Measurements from ENCODE around the gene SPTY2D1.
"Not testable (repeated sequence)": the region's sequence is repeated elsewhere in the genome, so short reads cannot be mapped to it uniquely, and the experiment has no call there.

The SPTY2D1 gene

DNA sequence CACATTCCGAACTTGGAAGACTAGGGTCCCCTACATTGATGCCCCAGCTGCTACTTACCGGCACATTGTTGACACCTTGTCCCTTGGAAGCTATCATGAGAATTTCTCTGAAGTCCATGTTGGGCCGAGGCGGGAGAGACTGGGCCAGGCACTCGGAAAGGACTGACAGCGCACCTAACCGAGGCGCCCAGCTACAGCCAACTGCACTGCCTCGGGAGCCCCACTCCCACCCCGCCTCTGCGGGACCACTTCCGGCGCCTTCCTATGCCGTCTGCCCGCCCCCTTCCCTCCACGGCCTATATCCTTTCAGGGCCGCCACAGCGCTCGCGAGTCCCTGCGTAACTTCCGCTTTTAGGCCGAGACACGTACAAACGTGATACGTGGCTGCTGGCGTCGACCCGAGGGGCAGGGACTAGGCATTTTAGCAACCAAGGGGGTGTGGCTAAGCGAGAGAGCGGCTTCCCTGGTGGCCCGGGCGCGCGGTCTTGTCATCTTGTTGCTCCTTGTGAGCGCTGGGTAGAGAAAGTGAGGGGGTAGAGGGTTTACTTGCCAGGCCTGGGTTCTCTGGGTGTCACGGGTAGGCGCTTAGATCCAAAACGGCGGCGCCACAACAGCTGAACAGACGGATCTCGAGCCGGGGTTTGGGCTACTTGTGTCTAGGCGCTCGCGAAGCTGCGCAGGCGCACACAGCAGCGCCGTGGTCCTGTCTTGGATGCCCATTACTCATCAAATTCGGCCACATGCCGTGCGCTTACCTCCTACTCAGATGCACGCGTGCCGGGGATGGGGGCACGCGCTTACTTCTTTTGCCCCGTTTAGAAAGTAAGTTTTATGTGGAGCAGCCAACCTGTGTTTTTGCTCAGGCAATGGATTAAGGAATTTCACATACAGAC, at the start of gene SPTY2D1:
SPTY2D1 (minus strand) TSS at position 203 of the 893 bp plus-strand sequence; CDS start at position 118, 85 bp downstream.
- TF ChIP-seq POLR2A (IDR thresholded peaks at IDR 0.05; ENCODE audit: low read length) (peak; percentile 98), GATA1 (IDR thresholded peaks at IDR 0.05; ENCODE audit: low read depth, low read length) (no peak)
- peak; percentile 99 to 100 for DNase-seq

- DNase-seq: no peak
- TF ChIP-seq POLR2A (IDR thresholded peaks at IDR 0.05; ENCODE audit: low read length): no peak
- TF ChIP-seq GATA1 (IDR thresholded peaks at IDR 0.05; ENCODE audit: low read depth, low read length): no peak
Observed at GRCh38 chr11:18682466-18682865, 48.3 kb upstream of the SPTY2D1 start.

GRCh38 chr11:18681949-18682348, 47.8 kb upstream of the SPTY2D1 start:
- not testable (repeated sequence) for DNase-seq

GRCh38 chr11:18677560-18677959, 43.4 kb upstream of the SPTY2D1 start:
- TF ChIP-seq GATA1 (IDR thresholded peaks at IDR 0.05; ENCODE audit: low read depth, low read length): no peak
- no peak for TF ChIP-seq POLR2A (IDR thresholded peaks at IDR 0.05; ENCODE audit: low read length)
- no peak for DNase-seq

DNA sequence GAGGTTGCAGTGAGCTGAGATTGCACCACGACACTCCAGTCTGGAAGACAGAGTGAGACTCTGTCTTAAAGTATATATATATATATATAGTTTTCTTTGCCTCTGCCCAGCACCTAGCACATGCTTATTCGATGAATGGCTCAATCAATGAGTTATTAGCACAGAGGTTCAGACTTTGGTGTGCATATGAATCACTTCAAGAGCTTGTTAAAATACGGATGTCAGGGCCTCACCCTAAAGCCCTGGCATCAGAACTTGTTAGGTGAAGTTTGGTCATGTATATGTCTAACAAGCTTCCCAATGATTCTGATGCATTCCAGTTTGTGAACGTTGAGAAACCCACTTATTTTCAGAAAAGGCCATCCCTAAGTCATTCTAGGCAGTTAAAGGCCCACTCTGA, 42.7 kb upstream of the SPTY2D1 start:
- DNase-seq: no peak
- TF ChIP-seq POLR2A (IDR thresholded peaks at IDR 0.05; ENCODE audit: low read length): no peak
- no peak for TF ChIP-seq GATA1 (IDR thresholded peaks at IDR 0.05; ENCODE audit: low read depth, low read length)

DNA sequence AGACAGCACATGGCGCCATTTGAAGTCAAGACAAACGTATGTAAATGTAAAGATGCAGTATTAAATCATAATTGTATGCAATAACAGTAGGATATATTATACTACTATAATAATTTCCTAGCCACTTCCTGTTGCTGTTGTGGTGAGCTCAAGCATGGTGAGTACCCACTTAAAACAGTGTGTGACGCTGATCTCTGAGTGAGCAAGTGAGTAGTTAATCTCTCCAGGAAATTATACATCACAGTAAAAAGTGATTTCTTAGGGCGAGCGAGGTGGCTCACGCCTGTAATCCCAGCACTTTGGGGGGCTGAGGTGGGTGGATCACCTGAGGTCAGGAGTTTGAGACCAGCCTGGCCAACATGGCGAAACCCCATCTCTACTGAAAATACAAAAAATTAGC, 38.1 kb upstream of the SPTY2D1 start:
- DNase-seq: not testable (repeated sequence)

DNA sequence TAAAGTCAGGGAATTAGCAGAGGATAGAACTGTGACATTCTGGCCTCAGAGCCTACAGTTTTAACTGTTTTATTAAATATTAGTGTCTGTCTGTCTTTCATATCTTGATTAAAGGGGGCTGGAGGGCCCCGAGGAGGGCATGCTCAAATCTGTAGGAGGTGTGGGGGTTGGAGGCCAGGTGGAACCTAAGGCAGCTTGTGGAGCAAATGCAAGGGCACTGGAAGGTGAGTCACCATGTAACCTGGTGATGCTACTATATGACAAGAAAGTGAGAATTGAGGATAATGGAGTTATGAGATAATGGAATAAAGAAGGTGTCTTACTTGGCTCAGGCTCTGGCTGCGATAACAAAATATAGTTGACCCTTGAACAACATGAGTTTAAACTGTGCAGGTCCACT, 37.1 kb upstream of the SPTY2D1 start:
- TF ChIP-seq POLR2A (IDR thresholded peaks at IDR 0.05; ENCODE audit: low read length): no peak
- no peak for DNase-seq

GRCh38 chr11:18669711-18670110, 35.6 kb upstream of the SPTY2D1 start:
- DNase-seq: no peak
- TF ChIP-seq POLR2A (IDR thresholded peaks at IDR 0.05; ENCODE audit: low read length) (no peak), GATA1 (IDR thresholded peaks at IDR 0.05; ENCODE audit: low read depth, low read length) (no peak)

DNA sequence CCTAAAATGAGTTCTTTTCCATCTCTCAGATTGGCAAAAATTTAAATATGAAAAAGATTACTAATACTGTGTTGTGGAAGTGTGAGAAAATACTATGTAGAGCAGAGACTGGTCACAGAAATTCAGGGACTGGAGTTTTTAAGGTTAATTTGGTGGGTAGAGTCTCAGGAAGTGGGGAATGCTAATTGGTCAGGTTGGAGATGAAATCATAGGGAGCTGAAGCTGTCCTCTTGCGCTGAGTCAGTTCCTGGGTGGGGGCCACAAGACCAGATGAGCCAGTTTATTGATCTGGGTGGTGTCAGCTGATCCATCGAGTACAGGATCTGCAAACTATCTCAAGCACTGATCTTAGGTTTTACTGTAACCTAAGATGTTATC, 35.1 kb upstream of the SPTY2D1 start:
- TF ChIP-seq POLR2A (IDR thresholded peaks at IDR 0.05; ENCODE audit: low read length): no peak
- TF ChIP-seq GATA1 (IDR thresholded peaks at IDR 0.05; ENCODE audit: low read depth, low read length): no peak
- no peak for DNase-seq

DNA sequence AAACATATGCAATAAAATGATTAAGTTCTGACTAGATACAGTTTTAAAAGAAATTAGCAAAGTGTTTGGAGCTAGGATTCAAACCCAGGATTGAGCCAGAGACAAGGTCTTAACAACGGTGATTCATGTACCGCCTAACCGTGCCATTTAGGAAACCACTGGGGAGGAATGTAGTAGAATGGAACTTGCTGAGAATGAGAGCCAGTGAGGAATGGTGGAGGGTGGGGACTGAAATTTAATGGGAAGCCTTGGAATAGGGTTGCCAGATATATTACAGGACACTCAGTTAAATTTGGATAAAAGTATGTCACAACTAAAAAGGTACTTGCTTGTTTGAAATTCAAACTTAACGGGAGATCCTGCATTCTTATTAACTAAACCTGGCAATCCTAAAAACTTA, 34.0 kb upstream of the SPTY2D1 start:
- DNase-seq: no peak
- no peak for TF ChIP-seq POLR2A (IDR thresholded peaks at IDR 0.05; ENCODE audit: low read length)
- no peak for TF ChIP-seq GATA1 (IDR thresholded peaks at IDR 0.05; ENCODE audit: low read depth, low read length)

- DNase-seq: not testable (repeated sequence)
Observed at GRCh38 chr11:18665353-18665872, 31.3 kb upstream of the SPTY2D1 start.

- TF ChIP-seq GATA1 (IDR thresholded peaks at IDR 0.05; ENCODE audit: low read depth, low read length): no peak
- TF ChIP-seq POLR2A (IDR thresholded peaks at IDR 0.05; ENCODE audit: low read length): no peak
- DNase-seq: no peak
Observed at GRCh38 chr11:18657673-18658072, 23.5 kb upstream of the SPTY2D1 start.

- DNase-seq: peak; percentile 68 to 81
- TF ChIP-seq POLR2A (IDR thresholded peaks at IDR 0.05; ENCODE audit: low read length) (no peak), GATA1 (IDR thresholded peaks at IDR 0.05; ENCODE audit: low read depth, low read length) (no peak)
Observed at GRCh38 chr11:18650859-18651557, 16.9 kb upstream of the SPTY2D1 start.

DNA sequence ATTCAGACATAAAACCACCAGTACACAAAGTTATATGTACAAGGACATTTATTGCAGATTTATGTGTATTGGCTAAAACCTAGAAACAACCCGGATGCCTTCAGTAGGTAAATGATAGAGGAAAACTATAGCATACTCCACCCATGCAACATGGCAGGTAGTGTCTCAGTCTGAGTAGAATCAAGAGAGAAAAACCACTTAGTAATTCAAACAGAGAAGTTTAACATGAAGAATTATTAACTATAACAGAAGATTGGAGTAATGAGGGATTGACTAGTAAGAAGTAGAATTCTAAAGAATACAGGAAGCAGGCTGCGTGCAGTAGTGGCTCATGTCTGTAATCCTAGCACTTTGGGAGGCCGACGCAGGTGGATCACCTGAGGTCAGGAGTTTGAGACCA, 16.2 kb upstream of the SPTY2D1 start:
- no peak for DNase-seq
- TF ChIP-seq GATA1 (IDR thresholded peaks at IDR 0.05; ENCODE audit: low read depth, low read length): no peak
- TF ChIP-seq POLR2A (IDR thresholded peaks at IDR 0.05; ENCODE audit: low read length): no peak

GRCh38 chr11:18643034-18643433, 8.9 kb upstream of the SPTY2D1 start:
- not testable (repeated sequence) for DNase-seq

Data from erythroblast (primary cell).